ENCODE data around the gene PRKAG3.

- TF ChIP-seq CTCF (conservative IDR thresholded peaks at IDR 0.05 in 1 of 2, IDR thresholded peaks at IDR 0.05 in 1 of 2; ENCODE audit: extremely low read depth in 1 of 2, insufficient read depth in 1 of 2, low read depth in 1 of 2, low read length in 2 of 2) (peak; percentile 67 to 79), EZH2 (IDR thresholded peaks at IDR 0.05; ENCODE audit: borderline replicate concordance, low read length) (no peak)
These were observed 21.5 kb upstream of the PRKAG3 start for GRCh38 chr2:218852911-218853667.
